NCI-H2107 treated with DMSO at 0.1 percent for 48 hours (cell line): ENCODE results near the gene BEST1.

Experiments
- DNase-seq: peaks from one replicate; lab custom pipeline; 2025; ENCODE audit not compliant: unreplicated experiment; lab: John Stamatoyannopoulos, UW

Gene BEST1

GRCh38 chr11:61914471-61915171 is 35.5 kb upstream of the BEST1 start:
- DNase-seq: no peak

DNA sequence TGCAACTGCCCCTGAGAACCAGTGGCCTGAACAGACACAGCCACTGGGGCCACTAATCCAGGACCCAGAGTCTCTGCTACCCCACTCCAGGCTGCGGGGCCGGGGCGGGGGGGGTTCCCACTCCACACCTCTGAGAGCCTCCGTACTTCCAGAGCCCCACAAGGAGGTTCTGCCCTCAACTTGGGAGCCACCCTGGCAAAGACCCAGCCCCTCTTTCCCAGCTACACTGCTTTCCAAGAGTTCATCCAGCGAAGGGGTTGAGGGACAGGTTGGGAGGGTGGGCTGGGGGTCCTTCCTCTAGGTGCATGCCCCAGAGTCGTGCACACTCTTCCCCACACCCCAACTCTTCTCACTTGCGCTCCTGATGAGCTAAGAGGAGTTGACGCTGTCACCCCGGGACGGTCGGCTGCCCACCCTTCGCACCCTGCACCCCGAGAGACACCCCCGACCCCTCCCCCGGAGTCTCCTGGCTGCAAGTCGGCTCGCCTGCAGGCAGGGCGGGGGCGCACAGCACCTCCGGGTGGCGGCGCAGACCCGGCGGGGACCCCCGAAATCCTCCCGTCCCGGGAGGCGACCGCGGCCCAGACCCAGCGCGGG is 33.3 kb upstream of the BEST1 start:
- DNase-seq: no peak

DNA sequence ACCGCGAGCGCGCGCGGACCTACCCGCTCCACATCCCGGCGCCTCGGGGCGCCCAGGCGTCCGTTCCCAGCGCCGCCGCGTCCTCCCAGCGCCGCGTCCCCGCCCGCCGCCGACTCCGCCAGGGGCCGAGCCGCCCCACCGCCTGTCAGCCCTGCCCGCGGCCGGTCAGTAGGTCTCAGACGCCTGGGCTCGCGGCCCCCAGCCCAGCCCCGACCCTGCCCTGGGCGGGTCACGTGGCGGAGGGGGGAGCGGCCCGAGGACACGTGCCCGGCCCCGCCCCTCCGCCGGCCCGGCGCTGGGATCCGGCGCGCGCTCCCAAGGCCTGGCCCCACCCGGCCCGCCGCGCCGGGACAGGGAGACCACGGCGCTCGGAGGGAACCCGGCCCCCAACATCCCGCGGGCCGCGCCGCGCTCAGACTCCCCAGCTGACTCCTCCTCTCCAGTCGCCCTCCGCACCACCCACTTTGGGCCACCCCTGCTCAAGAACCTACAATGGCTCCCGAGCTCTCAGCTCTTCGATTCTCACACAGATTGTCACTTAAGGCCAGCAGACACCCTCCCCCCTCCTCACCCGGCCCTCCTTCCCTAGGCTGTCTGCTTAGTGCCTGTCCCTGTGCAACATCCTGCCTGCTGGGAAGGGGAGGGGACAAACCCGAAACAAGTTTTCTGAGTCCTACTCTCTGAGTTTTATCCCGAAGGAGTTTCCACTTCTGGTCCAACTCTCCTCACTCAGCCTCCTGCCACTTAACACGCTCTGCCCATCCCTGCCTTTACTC is 32.6 kb upstream of the BEST1 start, which contains the start of gene RAB3IL1:
Gene RAB3IL1, minus strand, starts transcription at position 233 of the 776 bp plus-strand sequence. Its CDS starts 199 bp downstream, at position 34.
- DNase-seq: no peak

GRCh38 chr11:61918251-61918937 is 31.8 kb upstream of the BEST1 start:
- DNase-seq: no peak

- DNase-seq: no peak
Measured at GRCh38 chr11:61918938-61919704, 31.0 kb upstream of the BEST1 start.

DNA sequence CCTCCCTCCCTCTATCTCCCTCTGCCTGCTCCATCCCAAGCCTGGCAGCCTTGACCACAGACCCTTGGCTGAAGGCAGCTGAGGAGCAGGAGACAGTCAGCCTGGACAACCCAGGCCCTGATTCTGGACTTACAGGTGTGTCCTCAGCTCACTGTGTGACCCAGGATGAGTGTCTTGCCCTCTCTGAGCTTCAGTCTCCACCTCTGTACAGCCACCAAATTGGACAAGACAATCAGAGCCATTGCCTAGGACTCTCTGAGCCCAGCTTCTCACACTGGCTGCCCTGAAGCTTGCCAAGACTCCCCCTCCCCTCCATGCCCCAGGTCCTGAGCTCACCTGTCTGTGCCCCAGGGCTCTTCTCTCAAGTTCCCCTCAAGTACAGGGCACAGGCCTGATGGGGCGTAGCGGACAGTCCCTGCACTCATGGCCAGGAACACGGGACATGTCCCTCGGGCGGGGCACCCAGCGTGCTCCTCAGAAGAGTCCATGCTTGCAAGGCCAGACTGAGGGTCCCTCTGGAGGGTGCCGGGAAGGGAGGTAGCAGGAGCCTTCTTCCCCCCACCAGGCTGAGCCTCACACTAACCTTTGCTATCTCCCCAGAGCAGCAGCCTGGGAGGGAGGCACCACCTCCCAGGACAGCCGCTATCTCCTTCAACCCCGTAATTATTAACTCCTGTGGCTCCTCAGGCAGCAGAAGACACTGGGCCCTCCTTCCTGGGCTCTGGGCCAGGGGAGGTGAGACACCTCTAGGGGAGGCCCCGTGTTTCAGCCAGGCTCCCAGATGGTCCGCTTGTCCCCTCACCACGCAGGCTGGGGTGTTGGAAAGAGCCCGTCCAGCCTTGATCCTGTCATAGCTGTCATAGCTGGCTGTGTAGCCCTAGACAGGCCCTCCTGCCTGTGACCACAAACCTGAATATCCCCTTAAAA is 30.2 kb upstream of the BEST1 start:
- DNase-seq: no peak

DNA sequence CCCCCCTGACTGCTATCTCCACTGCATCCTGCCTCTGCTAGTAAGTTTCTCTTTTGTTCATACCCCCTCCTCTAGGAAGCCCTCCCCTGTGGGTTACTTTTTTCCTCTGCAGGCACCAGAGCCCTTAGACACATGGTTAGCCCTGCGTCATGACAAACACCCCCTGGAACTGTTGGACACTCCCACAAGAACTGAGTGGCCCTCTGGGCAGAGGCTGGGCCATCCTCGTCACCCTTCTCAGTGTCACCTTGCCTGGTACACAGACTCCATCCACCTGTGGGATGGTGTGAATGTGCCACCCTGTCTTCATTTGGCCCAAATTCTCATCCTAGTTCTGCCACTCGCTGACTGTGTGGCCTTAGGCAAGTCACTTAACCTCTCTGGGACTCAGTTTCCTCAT is 28.7 kb upstream of the BEST1 start:
- no peak for DNase-seq

GRCh38 chr11:61922539-61922938 is 27.6 kb upstream of the BEST1 start:
- no peak for DNase-seq

- DNase-seq: no peak
Measured at GRCh38 chr11:61923166-61924063, 26.7 kb upstream of the BEST1 start.

DNA sequence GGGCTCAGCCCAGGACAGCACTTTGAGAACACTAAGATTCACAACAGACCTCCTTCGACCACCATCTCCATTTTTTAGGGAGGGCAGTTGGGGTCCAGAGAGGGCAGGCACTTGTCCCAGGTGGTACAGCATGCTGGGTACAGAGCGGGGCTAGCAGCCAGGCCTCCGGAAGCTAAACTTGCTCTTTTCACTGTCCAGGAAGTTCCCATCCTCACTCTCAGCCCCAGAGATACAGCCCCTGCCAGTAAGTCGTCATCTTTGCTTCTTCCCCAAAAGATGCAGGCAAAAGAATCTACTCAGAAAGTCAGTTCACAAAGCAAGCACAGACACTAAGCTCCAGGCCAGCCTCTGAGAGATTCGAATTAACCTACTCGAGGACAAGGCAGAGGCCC is 26.1 kb upstream of the BEST1 start:
- no peak for DNase-seq

- DNase-seq: no peak
Measured at GRCh38 chr11:61925736-61926135, 24.4 kb upstream of the BEST1 start.

DNA sequence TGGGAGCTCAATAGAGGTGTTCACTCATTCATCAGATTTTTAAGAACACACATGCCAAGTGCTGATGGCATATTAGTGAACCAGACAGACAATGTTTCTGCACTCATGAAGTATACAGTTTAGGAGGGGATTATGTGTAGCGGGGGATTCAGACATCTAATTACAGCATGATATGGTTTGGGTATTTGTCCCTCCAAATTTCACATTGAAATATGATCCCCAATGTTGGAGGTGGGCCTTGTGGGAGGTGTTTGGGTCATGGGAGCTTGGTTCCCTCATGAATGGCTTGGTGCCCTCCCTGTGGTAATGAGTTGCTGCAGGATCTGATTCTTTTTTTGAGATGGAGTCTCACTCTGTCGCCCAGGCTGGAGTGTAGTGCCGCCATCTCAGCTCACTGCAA is 23.9 kb upstream of the BEST1 start:
- no peak for DNase-seq

DNA sequence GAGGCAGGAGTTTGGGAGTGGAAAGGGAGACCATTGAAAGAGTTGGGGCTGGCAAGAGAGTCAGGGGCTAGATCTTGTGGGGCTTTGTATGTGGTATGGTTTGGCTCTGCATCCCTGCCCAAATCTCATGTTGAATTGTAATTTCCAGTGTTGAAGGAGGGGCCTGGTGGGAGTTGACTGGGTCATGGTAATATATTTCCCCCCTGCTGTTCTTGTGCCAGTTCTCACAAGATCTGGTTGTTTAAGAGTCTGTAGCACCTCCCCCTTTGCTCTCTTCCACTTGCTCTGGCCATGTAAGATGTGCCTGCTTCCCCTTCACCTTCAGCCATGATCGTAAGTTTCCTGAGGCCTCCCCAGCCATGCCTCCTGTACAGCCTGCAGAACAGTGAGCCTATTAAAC is 22.6 kb upstream of the BEST1 start:
- DNase-seq: no peak

- DNase-seq: no peak
Measured at GRCh38 chr11:61928606-61929005, 21.5 kb upstream of the BEST1 start.

DNA sequence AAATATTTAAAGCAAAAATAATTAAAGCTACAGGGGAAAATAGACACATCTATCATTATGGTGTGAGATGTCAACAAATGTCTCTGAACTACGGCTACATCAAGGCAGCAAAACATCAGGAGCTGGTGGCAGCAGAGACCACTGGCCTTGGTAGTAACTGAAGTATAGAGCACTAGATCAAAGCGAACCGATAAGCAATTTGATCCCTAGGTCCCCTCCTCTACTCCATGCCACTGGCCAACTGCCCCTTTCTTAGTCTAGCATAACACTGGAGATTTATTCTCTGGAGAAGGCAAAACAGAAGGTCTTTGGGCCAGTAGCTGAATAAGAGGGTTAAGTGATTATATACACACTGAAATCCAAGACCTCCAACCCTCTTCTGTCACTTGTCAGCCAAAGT is 19.2 kb upstream of the BEST1 start:
- DNase-seq: no peak

- no peak for DNase-seq
Measured at GRCh38 chr11:61935861-61936260, 14.3 kb upstream of the BEST1 start.

GRCh38 chr11:61940466-61940865 is 9.7 kb upstream of the BEST1 start:
- DNase-seq: no peak

- DNase-seq: no peak
Measured at GRCh38 chr11:61945191-61945590, 5.0 kb upstream of the BEST1 start.

- DNase-seq: no peak
Measured at GRCh38 chr11:61946894-61947293, 3.3 kb upstream of the BEST1 start.
